ENCODE measurements around the gene CLASP1.
"Not testable (repeated sequence)": the region's sequence is repeated elsewhere in the genome, so short reads cannot be mapped to it uniquely, and the experiment has no call there.

CLASP1 gene

DNA sequence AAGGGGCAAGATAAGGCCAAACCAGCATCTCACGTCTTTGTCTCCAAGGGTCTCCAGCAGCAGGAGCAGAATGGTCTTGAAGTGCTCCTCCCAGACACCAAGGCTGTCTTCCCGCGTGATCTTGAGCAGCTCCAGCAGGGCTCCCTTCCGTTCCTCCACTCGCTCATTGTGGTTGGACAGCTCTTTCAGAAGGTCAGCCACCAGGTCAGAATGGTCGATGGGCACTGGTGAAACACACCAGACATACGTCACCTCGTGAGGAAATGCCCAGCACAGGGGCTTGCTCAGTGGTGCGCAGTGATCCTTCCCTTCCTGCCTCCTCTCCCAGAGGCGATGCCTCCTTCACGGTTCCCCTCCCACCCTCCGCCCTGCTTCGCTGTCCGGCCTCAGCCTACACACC is 284.2 kb downstream of the CLASP1 start:
- no peak for ATAC-seq

DNA sequence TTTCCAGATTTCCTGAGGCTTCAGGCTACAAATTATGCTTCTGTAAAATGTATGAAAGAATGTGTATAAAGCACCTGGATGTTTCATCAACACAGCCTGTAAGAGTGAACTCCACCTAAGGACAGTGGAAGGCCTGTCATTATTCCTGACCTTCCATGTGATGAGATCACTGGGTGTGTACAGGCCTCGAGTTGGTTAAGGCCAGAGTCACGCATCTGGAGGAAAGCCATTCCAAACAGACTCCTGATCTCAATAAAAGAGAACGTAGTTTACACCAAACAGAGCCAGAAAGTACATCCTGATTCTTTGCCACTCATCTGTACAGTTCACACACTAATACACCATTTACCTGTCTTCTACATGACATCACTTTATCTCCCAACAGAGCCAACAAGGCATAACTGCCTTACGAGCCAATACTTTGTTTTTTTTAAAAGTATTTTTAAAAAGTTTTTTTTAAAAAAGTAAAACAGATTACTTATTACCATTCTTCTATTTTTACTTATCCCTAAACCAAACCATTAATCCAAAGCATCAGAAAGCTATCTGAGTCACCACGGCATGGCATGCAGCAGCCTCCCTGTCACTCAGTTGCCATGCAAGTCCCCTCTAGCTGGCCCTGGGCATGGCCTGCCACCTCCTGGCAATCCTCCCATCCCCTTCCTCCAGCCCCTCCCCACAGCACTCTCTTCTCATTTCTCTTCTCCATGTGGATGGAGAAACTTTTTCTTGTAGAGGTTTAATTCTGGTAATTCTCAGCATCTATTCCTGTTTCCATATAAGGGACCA is 285.4 kb downstream of the CLASP1 start:
- no peak for ATAC-seq

DNA sequence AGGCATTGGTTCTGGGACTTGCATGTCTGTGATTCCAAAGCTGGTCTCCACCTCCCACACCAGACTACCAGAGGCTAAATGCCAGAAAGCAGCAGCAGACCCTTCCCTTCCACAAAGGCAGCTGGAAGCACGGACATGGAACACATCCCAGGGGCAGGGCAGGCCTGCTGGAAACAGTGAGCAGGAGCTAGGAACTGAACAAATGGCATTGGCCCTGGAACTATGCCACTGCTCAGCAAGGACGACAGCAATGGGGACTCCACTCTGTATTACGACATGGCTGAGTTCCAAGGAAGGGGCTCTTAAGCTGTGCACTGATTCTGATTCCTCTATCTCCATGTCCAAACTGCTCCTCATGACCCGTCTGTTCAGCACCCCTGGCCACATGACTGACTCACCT is 286.5 kb downstream of the CLASP1 start:
- no peak for ATAC-seq

DNA sequence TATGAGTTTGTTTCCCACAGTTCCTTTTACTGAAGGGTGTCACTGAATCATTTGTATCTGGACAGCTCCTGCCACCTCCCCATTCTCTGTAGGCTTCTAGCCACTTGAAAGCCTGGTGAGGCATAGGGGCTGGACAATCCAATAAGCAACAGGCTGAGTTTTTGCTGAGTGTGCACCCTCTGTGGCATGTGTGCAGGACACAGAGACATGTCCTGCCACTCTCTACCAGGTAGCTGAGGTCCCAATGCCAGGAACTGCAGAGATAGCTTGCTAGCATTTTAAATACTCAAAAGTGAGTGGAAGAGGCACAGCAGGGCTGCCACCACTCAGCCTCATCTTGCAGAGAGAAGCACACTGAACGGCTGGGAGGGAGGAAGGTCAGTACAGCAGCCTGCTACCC is 287.0 kb downstream of the CLASP1 start:
- no peak for ATAC-seq

DNA sequence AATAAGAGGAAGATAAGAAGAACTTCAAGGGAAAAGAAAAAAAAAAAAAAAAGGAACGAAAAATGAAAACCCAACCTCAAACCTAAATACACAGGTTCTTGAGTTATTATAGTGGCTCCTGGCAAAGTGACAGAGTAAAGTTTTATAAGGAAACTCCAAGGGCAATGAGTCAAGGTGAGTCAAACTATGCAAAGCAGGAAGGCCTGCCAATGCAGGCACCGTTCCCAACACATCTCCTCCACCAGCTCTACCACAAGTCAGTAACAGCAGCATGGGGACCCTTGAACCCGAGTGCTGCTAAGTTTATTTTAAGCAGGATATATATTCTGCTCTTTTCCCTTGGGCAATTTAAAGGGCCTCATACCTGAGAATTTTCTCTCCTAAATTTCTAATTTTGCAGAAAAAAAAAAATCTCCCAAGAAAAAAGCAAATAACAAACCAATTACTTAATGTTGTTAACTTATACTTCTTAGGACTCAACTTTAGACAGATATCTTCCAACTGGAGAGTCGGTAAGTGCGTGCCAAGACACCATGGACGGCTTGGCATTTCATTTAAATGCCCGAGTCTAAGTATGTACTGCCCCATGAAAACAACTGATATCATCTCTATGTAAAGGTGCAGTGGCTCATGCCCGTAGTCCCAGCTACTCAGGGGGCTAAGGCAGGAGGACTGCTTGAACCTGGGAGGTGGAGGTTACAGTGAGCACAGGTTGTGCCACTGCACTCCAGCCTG is 288.5 kb downstream of the CLASP1 start:
- peak in 1 of 2 donors; percentile 41 for ATAC-seq

DNA sequence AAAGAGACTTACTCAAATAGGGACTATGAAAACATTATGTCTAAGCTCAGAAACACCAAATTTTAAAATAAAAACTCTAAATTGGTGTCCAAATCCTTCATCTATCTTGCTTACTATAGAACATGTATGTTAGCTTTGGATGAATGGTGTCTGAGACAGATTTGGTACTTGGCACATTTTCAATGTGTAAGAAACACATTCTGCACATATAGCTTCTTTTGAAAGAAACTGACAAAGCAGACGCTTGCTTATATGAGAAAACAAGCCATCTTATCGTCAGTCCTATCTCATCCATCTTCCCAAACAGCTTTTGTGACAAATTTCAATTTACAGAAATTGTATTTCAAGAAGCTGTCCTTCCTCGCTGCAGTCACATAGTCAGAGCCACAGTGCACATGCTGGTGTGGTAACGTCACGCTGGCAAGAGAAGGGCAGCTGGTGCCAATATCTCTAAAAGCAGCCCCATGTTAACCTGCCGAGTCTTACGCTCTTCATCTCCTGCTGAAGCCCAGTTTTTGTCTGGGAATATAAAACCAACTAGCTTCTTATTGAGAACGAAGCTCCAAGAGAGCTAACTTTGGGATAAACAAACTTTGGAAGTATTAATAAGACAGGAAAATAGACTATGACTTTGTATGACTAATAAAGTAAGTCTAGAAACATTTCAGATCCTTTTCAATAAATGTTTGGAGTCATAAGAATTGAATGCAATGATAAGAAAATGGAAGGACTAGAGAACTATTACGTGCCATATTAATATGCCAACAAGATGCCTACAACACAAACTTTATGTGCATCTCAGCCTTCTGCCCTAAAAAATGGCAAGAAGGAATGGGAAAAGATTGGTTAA is 289.3 kb downstream of the CLASP1 start:
- no peak for ATAC-seq

DNA sequence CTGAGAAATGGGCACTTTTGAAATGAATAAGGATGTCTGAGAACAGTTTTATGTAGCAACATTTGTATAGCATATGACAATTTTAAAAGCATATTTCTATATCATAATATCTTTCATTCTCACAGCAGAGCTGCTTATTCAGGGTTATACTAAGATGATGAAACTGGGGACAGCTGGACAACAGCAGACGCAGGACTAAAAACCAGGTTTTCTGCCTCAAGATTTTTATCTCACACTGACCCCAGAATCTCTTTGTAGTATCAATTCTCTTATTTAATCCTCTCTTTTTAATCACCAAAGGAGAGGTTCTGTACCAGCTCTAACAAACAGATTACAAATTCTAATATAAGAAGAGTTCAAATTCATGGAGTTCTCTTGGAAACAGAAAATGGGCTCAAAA is 290.1 kb downstream of the CLASP1 start:
- ATAC-seq: no peak

DNA sequence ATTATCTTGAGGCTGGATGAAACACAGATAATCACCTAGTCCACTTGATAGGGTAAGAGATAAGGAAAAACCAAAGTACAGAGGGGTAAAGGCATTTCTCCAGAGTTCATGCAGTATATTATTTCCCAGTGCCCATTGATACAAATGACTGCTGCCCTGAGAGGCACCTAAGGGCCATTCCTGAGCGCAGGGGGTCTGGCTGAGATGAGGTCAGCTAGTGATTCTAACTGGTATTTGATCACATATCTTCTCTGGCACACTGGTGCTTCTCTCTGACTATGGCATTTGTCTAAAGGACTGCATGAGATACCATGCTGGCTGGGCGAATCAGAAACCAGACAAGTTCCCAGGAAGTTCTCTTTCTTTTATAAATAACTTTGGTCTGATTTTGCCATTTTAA is 291.0 kb downstream of the CLASP1 start:
- no peak for ATAC-seq

DNA sequence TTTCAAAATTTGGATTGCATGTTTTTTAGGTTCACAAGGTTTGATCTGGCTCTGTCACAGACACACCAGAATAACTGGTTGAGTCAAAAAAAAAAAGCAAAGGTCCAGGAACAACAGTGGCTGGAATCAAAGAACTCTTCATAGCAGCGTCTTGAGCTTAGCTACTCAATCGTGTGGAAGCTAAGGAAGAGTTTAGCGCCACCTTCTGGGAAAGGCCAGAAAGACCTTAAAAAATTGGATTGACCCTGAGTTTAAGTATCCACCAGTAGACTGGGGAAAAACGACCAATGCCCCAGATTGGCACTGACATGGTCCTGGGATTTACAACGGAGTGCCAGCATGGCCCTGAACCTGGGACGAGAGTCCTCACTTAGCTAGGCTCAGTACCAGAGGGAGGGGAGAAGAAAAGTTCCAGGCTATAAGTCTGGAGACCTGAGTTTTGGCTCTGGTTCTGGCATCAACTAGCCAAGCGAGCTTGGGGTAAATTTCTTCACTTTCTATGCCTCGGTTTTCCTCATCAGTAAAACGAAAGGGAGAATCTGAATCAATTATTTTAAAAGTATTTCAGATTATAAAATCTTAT is 293.1 kb downstream of the CLASP1 start:
- ATAC-seq: no peak

DNA sequence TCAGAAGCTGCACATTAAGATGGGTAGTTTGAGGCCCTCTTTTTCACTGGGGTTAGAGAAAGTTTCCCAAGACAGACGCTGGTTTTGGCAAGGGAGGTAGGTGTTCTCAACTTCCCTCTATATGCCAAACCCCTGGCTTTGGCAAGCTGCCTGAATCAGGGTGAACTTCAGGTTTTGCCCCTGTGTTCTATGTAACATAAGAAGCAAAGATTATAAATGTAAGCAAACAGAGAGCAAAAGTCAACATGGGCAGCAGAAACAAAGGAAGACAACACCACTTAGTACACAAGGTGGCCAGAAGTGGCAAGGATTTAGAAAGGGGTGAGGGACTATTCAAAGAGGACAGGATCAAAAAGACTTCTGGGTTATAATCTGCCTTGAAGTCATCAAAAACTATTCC is 293.8 kb downstream of the CLASP1 start:
- no peak for ATAC-seq

DNA sequence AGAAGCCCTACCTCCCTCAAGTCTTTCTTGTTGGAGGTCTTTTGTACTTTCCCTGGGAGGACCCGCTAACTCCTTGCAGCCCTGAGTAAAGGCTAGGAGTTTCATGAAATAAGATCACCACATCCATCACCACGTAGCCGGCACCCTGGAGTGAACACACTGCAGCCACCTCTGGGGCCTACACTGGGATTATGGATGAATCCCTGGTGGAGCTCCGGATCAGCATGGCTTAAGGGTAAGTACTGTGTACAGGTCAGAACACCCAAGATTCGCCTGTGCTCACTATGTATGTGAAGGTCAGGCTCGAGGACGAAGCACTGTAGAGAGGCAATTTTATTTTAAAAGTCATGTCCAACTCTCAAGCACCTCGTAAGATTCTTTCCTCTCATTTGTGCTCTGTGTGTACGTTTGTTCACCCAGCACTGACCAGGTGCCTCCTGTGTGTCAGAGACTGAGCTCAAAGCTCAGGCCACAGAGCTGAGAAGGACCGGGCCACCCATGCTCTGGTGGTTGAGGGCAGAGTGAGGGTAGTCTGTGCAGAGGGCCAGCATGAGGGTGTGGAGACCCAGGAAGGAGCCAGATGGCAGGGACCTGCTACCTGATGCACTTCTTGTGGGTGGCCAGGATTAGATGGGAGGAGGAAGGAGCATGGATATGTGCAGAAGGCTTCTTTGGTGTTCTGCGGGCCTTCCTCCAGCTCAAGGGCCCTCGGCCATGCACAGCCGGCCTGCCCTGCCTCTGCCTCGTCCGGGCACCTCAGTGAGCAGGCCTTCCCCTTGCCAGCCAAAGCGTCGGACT is 297.5 kb downstream of the CLASP1 start:
- no peak for ATAC-seq

DNA sequence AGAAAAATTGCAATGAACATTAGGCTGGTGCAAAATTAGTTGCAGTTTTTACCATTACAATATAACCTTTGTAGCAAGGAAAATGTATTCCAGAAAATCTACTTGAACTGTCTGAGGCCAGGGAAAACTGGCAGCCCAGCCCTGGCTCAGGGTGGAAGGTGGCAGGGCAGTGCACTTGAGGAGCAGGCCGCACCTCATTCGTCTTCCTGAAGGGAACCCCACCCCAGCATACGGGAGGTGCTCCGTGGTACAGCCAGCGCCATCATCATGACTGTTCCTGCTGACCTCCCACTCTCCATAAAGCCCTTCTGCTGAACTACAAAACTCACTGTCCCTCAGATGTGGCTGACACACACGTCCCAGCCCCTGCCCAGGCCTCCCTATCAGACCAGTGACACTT is 298.4 kb downstream of the CLASP1 start:
- no peak for ATAC-seq

DNA sequence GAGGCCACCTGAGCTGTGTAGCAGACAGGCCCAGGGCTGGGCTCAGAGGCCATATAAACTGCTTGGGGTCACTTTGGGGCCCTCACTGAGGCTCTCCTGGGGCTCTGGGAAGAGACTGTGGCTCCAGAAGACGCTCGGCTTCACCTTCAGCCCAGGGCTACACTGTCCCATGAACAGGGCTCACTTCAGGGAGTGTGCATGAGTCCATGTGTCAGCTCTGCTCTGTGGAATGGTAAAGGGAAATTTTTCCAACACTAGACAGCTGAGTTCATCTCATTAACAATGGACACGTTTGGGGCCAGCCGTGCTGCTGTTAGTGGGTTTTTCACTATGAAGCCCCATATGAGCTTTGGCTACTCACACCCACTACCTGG is 298.9 kb downstream of the CLASP1 start:
- no peak for ATAC-seq

DNA sequence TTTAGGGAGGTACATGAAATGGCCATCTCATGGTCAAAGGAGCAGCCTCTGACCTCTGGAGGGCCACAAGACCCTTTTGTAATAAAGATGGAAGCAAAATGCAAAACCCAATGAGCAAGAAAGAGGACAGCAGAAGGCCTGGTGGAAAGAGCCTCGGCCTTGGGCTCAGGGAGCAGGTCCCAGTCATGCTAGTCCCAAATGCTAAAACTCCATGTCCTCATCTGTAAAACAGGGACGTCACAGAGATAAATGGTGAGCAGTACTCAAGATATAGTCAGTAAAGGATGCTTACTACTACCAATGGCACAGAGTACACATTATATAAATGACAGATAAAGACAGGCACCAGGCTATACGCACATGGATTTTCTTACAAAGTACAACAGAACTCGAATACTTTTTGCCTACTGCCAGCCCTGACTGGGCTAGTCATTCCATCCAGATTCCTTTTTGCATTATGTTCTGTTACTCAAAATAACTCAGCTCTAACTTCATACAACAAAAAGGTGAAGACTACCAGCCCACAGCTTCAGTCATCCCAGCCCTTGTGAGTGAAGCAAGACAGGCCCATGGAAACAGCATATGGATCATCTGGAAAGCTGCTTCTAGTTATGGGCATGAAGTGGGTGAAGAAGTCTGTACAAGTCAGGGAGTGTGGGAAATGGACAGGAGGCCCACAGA is 299.4 kb downstream of the CLASP1 start:
- no peak for ATAC-seq

DNA sequence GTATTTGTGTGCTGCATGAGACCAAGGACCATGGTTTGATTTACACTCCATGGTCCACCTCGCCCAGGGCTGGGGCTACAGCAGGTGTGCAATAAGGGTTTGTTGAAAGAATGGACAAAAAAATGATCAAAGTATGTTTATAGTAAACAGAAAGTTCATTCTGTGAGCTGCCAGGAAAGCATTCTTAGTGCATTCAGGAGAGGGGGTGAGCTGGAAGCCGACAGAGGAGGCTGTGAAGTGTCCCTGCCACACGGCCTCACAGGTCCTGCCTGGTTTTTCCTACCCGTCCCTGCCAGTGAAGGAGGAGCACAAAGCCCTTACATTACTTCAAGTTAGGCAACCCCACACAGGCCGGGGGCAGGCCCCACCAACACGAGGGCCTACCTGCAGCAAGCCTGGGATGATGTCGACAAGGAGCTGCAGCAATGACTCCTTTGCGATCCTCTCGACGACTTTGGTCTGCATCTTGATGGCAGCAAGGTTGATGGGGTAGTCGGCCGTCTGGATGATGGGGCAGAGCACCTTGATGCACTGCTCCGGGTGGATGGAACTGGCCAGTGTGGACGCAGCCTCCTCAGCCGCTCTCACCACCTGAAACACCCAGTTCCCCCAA is 301.0 kb downstream of the CLASP1 start:
- ATAC-seq: no peak

DNA sequence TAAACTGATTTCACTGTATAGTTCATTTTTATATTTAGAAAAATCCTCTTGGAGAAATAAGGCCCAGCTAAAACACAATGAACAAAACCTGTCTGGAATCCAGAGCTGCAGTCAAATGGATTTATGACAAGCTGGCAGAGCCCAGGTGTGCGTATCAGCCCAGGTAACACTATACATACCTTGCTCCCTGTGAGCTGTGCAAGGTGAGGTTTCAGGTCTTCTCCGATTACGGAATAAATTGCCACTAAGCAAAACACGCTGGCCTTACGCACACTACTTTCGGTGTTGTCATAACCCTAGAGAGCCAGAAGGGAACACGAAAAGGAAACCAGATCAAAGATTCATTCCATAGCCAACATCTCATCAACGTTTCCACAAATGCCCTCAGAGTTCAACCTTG is 302.4 kb downstream of the CLASP1 start:
- ATAC-seq: no peak

DNA sequence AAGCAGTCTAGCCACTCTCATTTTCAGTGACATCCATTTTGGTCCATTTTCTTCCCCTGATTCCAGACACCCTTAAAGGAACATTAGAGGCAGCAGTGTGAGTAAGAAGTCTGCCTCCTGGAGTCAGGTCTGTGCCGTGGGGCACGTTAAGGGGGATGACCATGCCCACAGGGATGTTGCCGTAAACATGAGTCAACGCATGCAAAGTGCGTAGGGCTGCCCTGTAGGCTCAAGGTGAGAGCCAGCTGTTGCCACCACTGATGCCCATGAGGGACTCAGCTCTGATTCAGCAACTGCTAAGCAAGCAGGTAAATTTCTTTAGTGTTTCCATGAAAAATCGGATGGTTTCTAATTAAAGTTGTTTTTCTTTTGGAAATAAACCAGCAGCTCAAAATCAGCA is 302.9 kb downstream of the CLASP1 start:
- ATAC-seq: no peak

DNA sequence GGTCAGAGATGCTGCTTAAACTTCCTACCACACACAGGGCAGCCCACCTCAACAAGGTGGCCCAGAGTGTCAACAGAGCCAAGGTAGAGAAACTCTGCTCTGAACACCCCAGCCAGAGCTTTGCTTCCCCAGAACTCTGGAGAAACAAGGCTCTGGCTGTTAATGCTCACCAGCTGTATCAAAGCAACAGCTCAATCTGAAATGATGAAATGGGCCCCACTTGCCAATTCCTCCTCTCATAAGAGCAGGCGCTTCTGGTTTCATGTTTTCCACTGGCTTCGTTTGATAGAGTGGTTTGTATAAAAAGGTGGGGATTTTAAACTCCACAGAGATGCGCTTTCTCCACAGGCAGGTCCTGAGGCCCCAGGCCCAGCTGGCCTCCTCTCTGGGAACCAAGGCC is 303.4 kb downstream of the CLASP1 start:
- no peak for ATAC-seq

DNA sequence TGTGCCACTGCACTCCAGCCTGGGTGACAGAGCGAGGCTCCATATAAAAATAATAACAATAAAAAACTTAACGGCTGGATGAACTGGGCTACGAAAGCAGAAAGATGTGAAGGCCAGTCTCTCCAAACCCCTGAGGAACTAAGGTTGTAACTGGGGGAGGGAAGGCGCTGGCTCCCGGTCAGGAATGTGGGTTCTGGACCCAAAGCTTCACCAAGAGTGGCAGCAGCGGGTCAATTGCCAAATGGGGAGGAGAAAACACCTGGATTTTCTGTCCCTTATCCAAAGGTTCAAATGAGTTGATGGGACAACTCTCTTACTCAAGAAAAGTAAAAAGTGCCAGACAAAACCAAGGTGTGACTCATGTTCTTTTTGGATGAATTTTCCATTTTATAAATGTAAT is 304.2 kb downstream of the CLASP1 start:
- ATAC-seq: no peak

DNA sequence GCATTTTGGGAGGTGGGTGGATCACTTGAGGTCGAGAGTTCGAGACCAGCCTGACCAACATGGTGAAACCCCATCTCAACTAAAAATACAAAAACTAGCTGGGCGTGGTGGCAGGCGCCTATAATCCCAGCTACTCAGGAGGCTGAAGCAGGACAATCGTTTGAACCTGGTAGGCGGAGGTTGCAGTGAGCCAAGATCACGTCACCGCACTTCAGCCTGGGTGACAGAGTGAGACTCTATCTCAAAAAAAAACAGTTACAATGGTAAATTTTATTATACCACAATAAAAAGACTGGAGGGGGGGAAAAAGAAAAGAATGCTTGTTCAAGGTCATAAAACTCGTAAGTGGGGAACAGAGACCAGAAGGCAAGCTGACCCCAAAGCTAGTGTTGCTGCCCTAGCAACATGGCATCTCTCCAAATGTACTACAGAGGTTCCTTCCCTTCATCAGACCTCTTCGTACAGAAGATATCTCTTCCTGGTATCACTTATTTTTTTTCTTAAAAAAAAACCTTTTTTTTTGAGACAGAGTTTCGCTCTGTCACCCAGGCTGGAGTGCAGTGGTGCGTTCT is 305.3 kb downstream of the CLASP1 start:
- ATAC-seq: not testable (repeated sequence)

DNA sequence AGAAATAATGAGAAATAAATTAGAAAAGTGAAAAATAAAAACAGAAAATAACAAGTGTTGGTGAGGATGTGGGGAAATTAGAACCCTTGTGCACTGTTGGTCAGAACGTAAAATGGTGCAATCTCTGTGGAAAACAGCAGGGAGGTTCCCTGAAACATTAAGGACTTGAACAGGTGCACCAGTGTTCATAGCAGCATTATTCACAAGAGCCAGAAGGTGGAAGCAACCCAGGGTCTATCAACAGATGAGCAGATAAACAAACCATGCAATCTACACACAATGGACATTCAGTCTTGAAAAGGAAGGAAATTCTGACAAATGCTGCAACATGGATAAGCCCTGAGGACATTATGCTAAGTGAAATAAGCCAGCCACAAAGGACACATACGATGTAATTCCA is 306.1 kb downstream of the CLASP1 start:
- ATAC-seq: no peak

All from activated CD4-positive, CD25-positive, alpha-beta regulatory T cell treated with anti-CD3 and anti-CD28 coated beads, Interleukin-2, amount 50 U/mL, for 24 hours (primary cell).